Measurements from ENCODE around the gene TTC38.

Gene TTC38

DNA sequence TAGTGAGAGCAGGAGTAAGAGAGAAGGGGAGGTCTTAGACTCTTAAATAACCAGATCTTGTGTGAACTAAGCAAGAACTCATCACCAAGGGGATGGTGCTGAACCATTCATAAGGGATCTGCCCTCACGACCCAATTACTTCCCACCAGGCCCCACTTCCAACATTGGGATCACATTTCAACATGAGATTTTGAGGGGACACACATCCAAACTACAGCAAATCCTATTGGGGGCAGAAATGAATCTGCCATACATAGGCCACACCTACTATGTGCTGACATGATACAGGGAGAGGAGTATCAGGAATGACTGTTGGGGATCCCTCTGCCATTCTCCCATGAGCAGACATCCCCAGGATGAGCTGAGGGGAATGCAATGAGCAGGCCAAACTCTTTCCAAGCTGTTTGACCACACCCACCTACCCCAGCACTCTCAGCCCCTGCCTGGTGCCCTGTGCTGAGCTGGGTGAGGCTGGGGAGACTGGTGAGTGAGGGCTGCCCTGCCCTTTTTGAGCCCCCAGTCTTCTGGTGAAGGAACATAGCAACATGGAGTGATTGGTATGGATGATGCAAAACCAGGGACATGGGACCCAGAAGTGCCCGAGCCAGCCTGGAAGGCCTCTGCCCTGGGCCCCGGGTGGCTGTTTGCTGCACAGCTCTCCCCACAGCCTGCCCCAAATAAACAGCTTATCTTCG lies 27.6 kb downstream of the TTC38 start:
- TF ChIP-seq CTCF (IDR thresholded peaks at IDR 0.05; ENCODE audit: low read length, missing control alignments) = no peak
- no peak for DNase-seq (ENCODE audit: low read depth)
- peak overlapping the region; percentile 67 for H3K4me3 ChIP-seq (replicated peaks; ENCODE audit: low read depth, low read length)

- peak within 1 kb of the TSS; percentile 67 for H3K4me3 ChIP-seq (replicated peaks; ENCODE audit: low read depth, low read length)
- peak; percentile 98 for DNase-seq (ENCODE audit: low read depth)
- no peak for TF ChIP-seq CTCF (IDR thresholded peaks at IDR 0.05; ENCODE audit: low read length, missing control alignments)
These were observed 28.7 kb downstream of the TTC38 start, which contains the start of gene GTSE1 for GRCh38 chr22:46296257-46297150. GTSE1 (plus strand) TSS chr22:46296870; CDS start chr22:46297401, 531 bp downstream.

- TF ChIP-seq CTCF (IDR thresholded peaks at IDR 0.05; ENCODE audit: low read length, missing control alignments) = no peak
- H3K4me3 ChIP-seq (replicated peaks; ENCODE audit: low read depth, low read length) = peak overlapping the region; percentile 67
- peak; percentile 21 for DNase-seq (ENCODE audit: low read depth)
These were observed 29.5 kb downstream of the TTC38 start for GRCh38 chr22:46297151-46297812.

- peak overlapping the region; percentile 27 for H3K4me3 ChIP-seq (replicated peaks; ENCODE audit: low read depth, low read length)
- DNase-seq (ENCODE audit: low read depth) = no peak
- TF ChIP-seq CTCF (IDR thresholded peaks at IDR 0.05; ENCODE audit: low read length, missing control alignments) = no peak
These were observed 31.3 kb downstream of the TTC38 start for GRCh38 chr22:46299101-46299500.

- no peak overlapping the region for H3K4me3 ChIP-seq (replicated peaks; ENCODE audit: low read depth, low read length)
- DNase-seq (ENCODE audit: low read depth) = no peak
- TF ChIP-seq CTCF (IDR thresholded peaks at IDR 0.05; ENCODE audit: low read length, missing control alignments) = no peak
These were observed 32.7 kb downstream of the TTC38 start for GRCh38 chr22:46300491-46300890.

GRCh38 chr22:46303347-46303965 lies 35.6 kb downstream of the TTC38 start:
- DNase-seq (ENCODE audit: low read depth) = no peak
- no peak for TF ChIP-seq CTCF (IDR thresholded peaks at IDR 0.05; ENCODE audit: low read length, missing control alignments)
- H3K4me3 ChIP-seq (replicated peaks; ENCODE audit: low read depth, low read length) = no peak overlapping the region
